ENCODE results near the gene PTPRN2. TPM values are rescaled to one million over a fixed set of nuclear protein-coding genes. Genes with fewer than 3 reads are reported as not detected.

The PTPRN2 gene
- total and polyA plus RNA-seq, 2 of the 13 experiments (the other 11 are each of a cell fraction or from before 2014, with no cell fraction given), result 2.5 to 24.2 TPM

GRCh38 chr7:157930926-157931466 is 656.6 kb downstream of the PTPRN2 start:
- POLR2A ChIA-PET, result no interaction called here
- no peak for FAIRE-seq
- peaks cover 23% of the 10 kb centered on the region for H3K9me3 ChIP-seq (ENCODE audit: low read length)
- DNase-seq (ENCODE audit: low spot score), result no peak
- H3K4me1 ChIP-seq (ENCODE audit: insufficient read depth, low read length), result no peaks in the 10 kb centered on the region
- no peaks in the 10 kb centered on the region for H3K36me3 ChIP-seq (replicated peaks in 1 of 2; ENCODE audit: control insufficient read depth in 1 of 2, insufficient read depth in 2 of 2, low read length in 2 of 2)
- 0 out of 2 replicates have a peak, but pooled peaks cover 3% of the 10 kb centered on the region for H4K20me1 ChIP-seq (ENCODE audit: insufficient read depth, low read length)
- BruUV-seq (replicated peaks), result no TSS peak
- 81% methylated on average over 11 of the region's 13 CpGs for WGBS (ENCODE audit: low lambda C conversion rate)
- no peak overlapping the region for H2AFZ ChIP-seq (ENCODE audit: low read length)
- H3K27ac ChIP-seq (ENCODE audit: extremely low read length, insufficient read depth, low read length), result no peak overlapping the region
- no peak for TF ChIP-seq RARA (CRISPR knock-in tag; IDR thresholded peaks at IDR 0.05)
- in situ Hi-C loops (cut with HindIII; ENCODE audit: extremely low pct_ligation_motif_present, low pct_unique_long_range_greater_than_20kb), result no loop called here
- no peak overlapping the region for H3K9ac ChIP-seq (ENCODE audit: insufficient read depth, low read depth, low read length)
- ATAC-seq, result no peak
- no peaks in the 10 kb centered on the region for H3K79me2 ChIP-seq (ENCODE audit: insufficient read depth, low read length)
- no peak overlapping the region for H3K4me2 ChIP-seq (ENCODE audit: low read depth, low read length)
- intact Hi-C loops (cut with micrococcal nuclease; ENCODE audit: unreplicated experiment), result no loop called here
- no peak overlapping the region for H3K4me3 ChIP-seq (replicated peaks in 1 of 3; ENCODE audit: insufficient read depth in 1 of 3, low read depth in 2 of 3, low read length in 3 of 3)
- CTCF ChIA-PET (ENCODE audit: low intra/inter-chr PET ratio, low total read pairs), result no interaction called here
- H3K27me3 ChIP-seq (ENCODE audit: control insufficient read depth in 1 of 2, insufficient read depth in 2 of 2, low read length in 2 of 2), result peaks cover 0 to 13% of the 10 kb centered on the region in 2 experiments; a peak in 3 of 5 replicates

- no peak overlapping the region for H3K4me3 ChIP-seq (replicated peaks in 1 of 3; ENCODE audit: insufficient read depth in 1 of 3, low read depth in 2 of 3, low read length in 3 of 3)
- H3K79me2 ChIP-seq (ENCODE audit: insufficient read depth, low read length), result no peaks in the 10 kb centered on the region
- H3K9ac ChIP-seq (ENCODE audit: insufficient read depth, low read depth, low read length), result no peak overlapping the region
- FAIRE-seq (no peak), DNase-seq (ENCODE audit: low spot score) (no peak), ATAC-seq (no peak)
- ChIA-PET CTCF (ENCODE audit: low intra/inter-chr PET ratio, low total read pairs) (no interaction called here), POLR2A (no interaction called here)
- in situ Hi-C loops (cut with HindIII; ENCODE audit: extremely low pct_ligation_motif_present, low pct_unique_long_range_greater_than_20kb), result no loop called here
- H4K20me1 ChIP-seq (ENCODE audit: insufficient read depth, low read length), result 0 out of 2 replicates have a peak, but pooled peaks cover 3% of the 10 kb centered on the region
- H3K27ac ChIP-seq (ENCODE audit: extremely low read length, insufficient read depth, low read length), result no peak overlapping the region
- intact Hi-C loops (cut with micrococcal nuclease; ENCODE audit: unreplicated experiment), result no loop called here
- 88% methylated on average over 5 of the region's 6 CpGs for WGBS (ENCODE audit: low lambda C conversion rate)
- H3K4me2 ChIP-seq (ENCODE audit: low read depth, low read length), result no peak overlapping the region
- TF ChIP-seq MZF1 (CRISPR knock-in tag; IDR thresholded peaks at IDR 0.05; ENCODE audit: borderline replicate concordance) (no peak), PRDM4 (CRISPR knock-in tag; IDR thresholded peaks at IDR 0.05; ENCODE audit: borderline replicate concordance) (no peak), SP4 (CRISPR knock-in tag; IDR thresholded peaks at IDR 0.05) (no peak), HMGA1 (CRISPR knock-in tag; conservative IDR thresholded peaks at IDR 0.05) (no peak), ATF2 (CRISPR knock-in tag; IDR thresholded peaks at IDR 0.05) (no peak), TMF1 (CRISPR knock-in tag; IDR thresholded peaks at IDR 0.05; ENCODE audit: low read depth) (no peak), RBFOX2 (IDR thresholded peaks at IDR 0.05; ENCODE audit: low read depth, low read length) (no peak), ZNF296 (CRISPR knock-in tag; conservative IDR thresholded peaks at IDR 0.05) (no peak), STAT6 (CRISPR knock-in tag; IDR thresholded peaks at IDR 0.05; ENCODE audit: borderline replicate concordance) (no peak)
- no peaks in the 10 kb centered on the region for H3K4me1 ChIP-seq (ENCODE audit: insufficient read depth, low read length)
- H3K36me3 ChIP-seq (replicated peaks in 1 of 2; ENCODE audit: control insufficient read depth in 1 of 2, insufficient read depth in 2 of 2, low read length in 2 of 2), result no peaks in the 10 kb centered on the region
- peaks cover 23% of the 10 kb centered on the region for H3K9me3 ChIP-seq (ENCODE audit: low read length)
- H2AFZ ChIP-seq (ENCODE audit: low read length), result no peak overlapping the region
- no TSS peak for BruUV-seq (replicated peaks)
- H3K27me3 ChIP-seq (ENCODE audit: control insufficient read depth in 1 of 2, insufficient read depth in 2 of 2, low read length in 2 of 2), result peaks cover 0 to 13% of the 10 kb centered on the region in 2 experiments; a peak in 3 of 5 replicates
These were observed 657.2 kb downstream of the PTPRN2 start for GRCh38 chr7:157930441-157930840.
